Ectodermal cell (in vitro differentiated cells): ENCODE data around the gene SLC12A3.

Experiments used
- H3K27ac ChIP-seq: 2 replicates; pipeline ENCODE4 v1.7.0; 2013; ENCODE audit warnings: mild to moderate bottlenecking, low read depth, low read length; ENCODE audit not compliant: insufficient read depth, poor library complexity, severe bottlenecking
- H3K27me3 ChIP-seq: 2 replicates; pipeline ENCODE4 v1.7.0; 2013; ENCODE audit warnings: mild to moderate bottlenecking, low read length; ENCODE audit not compliant: insufficient read depth, control insufficient read depth, poor library complexity, severe bottlenecking
- H3K36me3 ChIP-seq: one replicate; pipeline ENCODE4 v1.7.0; 2013; ENCODE audit warnings: low read length; ENCODE audit not compliant: control insufficient read depth, insufficient read depth
- H3K4me1 ChIP-seq: one replicate; pipeline ENCODE4 v1.7.0; 2013; ENCODE audit warnings: low read length; ENCODE audit not compliant: control insufficient read depth, insufficient read depth
- H3K4me3 ChIP-seq: 2 replicates; pipeline ENCODE4 v1.7.0; 2013; ENCODE audit warnings: low read depth, low read length, control low read depth; ENCODE audit not compliant: insufficient read depth
- H3K9me3 ChIP-seq: 2 replicates; pipeline ENCODE4 v1.7.0; 2013; ENCODE audit warnings: mild to moderate bottlenecking, low read length, moderate library complexity; ENCODE audit not compliant: control insufficient read depth
- WGBS, 2 experiments: methylation state at CpG; one replicate each; pipeline ENCODE4 v1.1.7; 2013; ENCODE audit warnings: missing lambda C conversion rate in 2 of 2; 5-methylcytosine and 5-hydroxymethylcytosine counted together

SLC12A3 gene

DNA sequence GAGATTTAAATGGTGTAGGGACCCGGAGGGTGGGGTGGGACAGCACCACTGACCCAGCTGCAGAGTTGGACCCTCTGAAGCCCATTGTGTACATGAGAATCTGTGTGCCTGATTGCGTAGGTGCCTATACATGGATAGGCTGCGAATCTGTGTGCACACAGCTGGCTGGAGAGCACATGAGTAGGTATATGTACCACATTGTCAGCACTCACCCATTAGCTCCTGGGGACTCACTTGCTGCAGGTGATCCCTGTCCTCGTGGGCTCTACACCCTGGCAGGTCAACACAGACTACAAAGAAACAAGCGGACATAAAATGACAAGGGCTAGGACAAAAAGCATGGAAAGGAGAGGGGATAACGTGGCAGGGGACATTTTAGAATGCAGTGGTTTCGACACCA lies 85.4 kb downstream of the SLC12A3 start:
- Histone ChIP-seq H3K27ac (no peak overlapping the region), H3K27me3 (no peaks in the 10 kb centered on the region), H3K9me3 (no peaks in the 10 kb centered on the region), H3K4me1 (no peaks in the 10 kb centered on the region), H3K36me3 (no peaks in the 10 kb centered on the region), H3K4me3 (no peak overlapping the region)
- 89 to 94% methylated on average over 7 of the region's 7 CpGs for WGBS, 2 experiments

DNA sequence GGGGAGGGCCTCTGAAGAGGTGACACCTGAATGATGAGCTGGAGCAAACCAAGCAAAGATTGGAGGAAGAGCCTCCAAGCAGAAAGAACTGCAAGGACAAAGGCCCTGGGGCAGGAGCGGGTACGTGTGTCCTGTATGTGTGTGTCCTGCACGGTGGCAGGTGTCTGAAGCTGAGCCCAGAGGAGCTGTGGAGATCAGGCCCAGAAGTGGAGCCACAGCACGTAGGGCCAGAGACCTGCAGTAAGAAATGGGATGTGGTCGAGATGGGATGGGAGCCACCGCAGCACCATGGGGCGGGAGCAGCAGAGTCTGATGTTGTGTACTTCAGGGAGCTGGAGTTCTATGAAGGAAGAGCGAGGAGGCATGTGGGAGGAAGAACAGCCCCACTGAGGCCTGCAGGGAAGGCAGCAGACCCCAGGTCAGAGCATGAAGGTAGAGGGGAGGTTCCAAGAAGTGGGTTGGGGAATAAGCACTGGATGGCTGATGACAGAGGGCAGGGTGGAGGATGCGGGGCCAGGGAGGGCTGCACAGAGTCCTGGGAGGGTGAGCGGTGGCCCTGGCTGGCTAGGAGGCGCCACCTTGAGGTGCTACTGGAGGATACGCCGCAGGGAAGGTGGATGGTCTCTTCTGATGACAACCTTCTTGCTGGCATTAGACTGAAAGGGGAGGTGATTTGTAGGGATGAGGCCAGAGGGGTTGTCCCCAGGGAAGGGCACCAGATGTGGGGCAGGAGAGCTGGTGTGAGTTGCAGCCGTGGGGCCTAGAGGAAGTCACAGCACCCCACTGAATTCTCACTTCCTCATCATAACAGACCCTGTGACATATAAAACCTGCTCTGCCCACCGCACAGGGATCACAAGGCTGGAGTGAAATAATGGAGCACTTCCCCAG lies 86.1 kb downstream of the SLC12A3 start:
- H3K36me3 ChIP-seq: no peaks in the 10 kb centered on the region
- H3K4me3 ChIP-seq: no peak overlapping the region
- no peak overlapping the region for H3K27ac ChIP-seq
- H3K4me1 ChIP-seq: no peaks in the 10 kb centered on the region
- WGBS, 2 experiments: 72 to 76% methylated on average over 15 of the region's 15 CpGs
- H3K9me3 ChIP-seq: no peaks in the 10 kb centered on the region
- H3K27me3 ChIP-seq: no peaks in the 10 kb centered on the region

DNA sequence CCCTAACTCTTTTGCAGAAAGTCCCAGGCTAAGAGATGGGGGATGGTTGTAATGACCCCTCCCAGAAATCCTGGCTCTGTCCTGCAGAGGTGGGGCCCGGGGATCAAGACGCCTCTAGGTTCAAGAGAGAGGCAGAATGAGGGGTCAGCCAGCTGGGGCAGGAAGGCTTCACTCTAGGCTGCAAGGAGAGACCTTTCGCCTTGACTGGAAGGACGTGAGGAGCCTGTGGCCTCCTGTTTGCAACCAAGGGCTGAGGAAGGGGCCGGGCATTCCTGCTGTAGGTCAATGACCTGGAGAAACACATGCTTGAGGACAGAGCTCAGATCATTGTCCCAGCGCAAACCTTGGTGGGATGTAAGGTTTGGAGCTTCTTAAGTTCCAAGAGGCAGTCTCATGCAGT lies 88.0 kb downstream of the SLC12A3 start:
- no peak overlapping the region for H3K4me3 ChIP-seq
- WGBS, 2 experiments: 82 to 87% methylated on average over 6 of the region's 6 CpGs
- H3K36me3 ChIP-seq: no peaks in the 10 kb centered on the region
- no peaks in the 10 kb centered on the region for H3K4me1 ChIP-seq
- H3K9me3 ChIP-seq: no peaks in the 10 kb centered on the region
- H3K27me3 ChIP-seq: no peaks in the 10 kb centered on the region
- H3K27ac ChIP-seq: no peak overlapping the region

DNA sequence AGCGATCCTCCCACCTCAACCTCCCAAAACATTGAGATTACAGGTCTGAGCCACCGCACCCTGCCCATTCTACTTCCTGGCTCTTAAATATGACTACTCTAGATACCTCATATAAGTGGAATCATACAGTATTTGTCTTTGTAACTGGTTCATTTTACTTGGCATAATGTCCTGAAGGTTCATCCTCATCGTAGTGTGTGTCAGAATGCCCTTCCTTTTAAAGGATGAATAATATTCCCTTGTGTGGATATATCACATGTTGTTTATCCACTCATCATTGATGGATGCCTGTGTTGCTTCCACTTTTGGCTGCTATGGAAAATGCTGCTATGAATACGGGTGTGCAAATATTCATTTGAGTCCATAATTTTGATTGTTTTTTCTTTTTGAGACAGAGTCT lies 91.1 kb downstream of the SLC12A3 start:
- no peak overlapping the region for H3K4me3 ChIP-seq

DNA sequence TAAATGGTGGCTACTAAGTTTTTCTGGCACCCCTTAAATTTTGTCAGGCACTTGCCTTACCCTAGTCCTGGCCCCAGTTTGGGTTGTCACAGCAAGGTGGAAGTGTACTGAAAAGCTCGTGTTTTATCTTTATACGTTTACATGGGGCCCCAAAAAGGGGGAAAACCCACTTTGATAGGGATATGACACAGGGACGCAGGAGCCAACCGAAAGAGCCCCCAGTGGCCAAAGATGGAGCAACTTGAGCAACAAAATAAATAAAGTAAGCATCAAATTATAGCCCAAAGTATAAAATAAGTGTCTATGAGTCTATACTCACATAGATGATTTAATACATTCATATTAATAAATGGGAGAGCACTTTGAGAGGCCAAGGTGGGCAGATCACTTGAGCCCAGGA lies 91.7 kb downstream of the SLC12A3 start:
- WGBS, 2 experiments: 81 to 85% methylated on average over 4 of the region's 4 CpGs
- Histone ChIP-seq H3K4me3 (no peak overlapping the region), H3K4me1 (no peaks in the 10 kb centered on the region), H3K36me3 (no peaks in the 10 kb centered on the region), H3K9me3 (no peaks in the 10 kb centered on the region), H3K27me3 (no peaks in the 10 kb centered on the region), H3K27ac (no peak overlapping the region)

More for the DNA sequence above, 91.1 kb downstream of the SLC12A3 start:
- no peaks in the 10 kb centered on the region for H3K9me3 ChIP-seq
- 93 to 94% methylated on average over 4 of the region's 4 CpGs for WGBS, 2 experiments
- H3K27ac ChIP-seq: no peak overlapping the region
- H3K36me3 ChIP-seq: no peaks in the 10 kb centered on the region
- no peaks in the 10 kb centered on the region for H3K27me3 ChIP-seq
- no peaks in the 10 kb centered on the region for H3K4me1 ChIP-seq

DNA sequence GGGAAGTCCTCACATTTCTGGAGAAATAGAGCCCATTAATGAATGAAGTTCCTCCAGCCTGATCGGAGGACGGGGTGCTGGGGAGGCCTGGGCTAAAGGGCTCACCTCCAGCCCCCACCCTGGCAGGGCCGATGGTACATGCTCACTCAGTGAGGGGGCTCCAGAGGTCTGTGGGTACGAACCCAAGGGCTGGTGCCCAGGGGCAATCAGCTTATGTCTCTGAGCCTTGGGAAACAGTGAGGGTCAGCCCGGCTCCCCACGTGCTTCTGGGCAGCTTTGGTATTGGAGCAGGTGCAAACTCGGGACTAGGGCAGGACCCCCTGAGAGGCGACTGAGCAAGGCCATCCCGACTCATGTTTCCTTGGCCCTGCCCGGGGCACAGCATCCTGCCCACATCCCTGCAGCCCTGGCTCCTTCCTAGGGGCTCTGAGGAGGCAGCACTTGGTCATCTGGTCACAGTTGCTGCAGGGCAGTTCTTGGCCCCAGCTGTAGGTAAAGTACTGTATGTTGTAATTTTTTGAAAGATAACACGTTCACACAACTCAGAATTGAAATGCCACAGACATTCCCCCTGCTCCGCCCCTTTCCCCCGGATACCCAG lies 95.8 kb downstream of the SLC12A3 start:
- H3K27ac ChIP-seq: no peak overlapping the region
- 82 to 87% methylated on average over 12 to 13 of the region's 13 CpGs for WGBS, 2 experiments
- H3K4me1 ChIP-seq: no peaks in the 10 kb centered on the region
- no peaks in the 10 kb centered on the region for H3K9me3 ChIP-seq
- H3K4me3 ChIP-seq: no peak overlapping the region
- H3K36me3 ChIP-seq: no peaks in the 10 kb centered on the region
- no peaks in the 10 kb centered on the region for H3K27me3 ChIP-seq

DNA sequence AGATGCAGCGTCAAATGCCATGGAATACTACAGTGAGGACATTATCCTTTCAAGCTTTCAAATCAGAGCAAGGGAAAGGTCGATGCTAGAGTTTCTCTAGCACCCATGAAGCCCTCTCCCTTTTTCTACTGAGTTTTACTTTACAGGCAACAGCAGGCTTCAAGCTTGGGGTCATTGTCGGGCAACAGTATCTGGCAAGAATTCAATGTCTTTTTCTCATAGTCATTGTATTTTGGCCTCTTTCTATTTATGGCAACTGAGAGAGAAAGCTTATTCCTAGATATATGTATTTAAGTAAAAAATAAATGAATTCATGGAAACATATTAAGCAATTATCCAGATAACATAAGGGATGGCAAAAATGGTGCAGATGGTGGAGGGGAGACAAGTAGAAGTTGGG lies 96.4 kb downstream of the SLC12A3 start:
- H3K27ac ChIP-seq: no peak overlapping the region
- H3K4me3 ChIP-seq: no peak overlapping the region
- no peaks in the 10 kb centered on the region for H3K9me3 ChIP-seq
- H3K4me1 ChIP-seq: no peaks in the 10 kb centered on the region
- no peaks in the 10 kb centered on the region for H3K36me3 ChIP-seq
- 92 to 96% methylated on average over 3 of the region's 3 CpGs for WGBS, 2 experiments
- no peaks in the 10 kb centered on the region for H3K27me3 ChIP-seq

DNA sequence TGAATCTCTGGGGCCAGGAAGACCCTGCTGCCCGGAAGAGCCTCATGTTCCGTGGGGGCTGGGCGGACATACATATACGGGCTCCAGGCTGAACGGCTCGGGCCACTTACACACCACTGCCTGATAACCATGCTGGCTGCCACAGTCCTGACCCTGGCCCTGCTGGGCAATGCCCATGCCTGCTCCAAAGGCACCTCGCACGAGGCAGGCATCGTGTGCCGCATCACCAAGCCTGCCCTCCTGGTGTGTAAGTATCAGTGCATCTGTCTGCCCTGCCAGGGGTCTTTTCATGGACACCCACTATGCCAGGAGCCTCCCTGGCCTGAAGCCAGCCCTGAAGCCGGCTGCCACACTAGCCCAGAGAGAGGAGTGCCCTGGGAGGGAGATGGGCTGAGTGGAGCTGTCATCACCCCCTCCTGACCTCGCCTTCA lies 96.9 kb downstream of the SLC12A3 start, which contains the start of gene CETP:
TSS of gene CETP (plus strand) at position 100 of the 431 bp plus-strand sequence. CDS start at position 130, 30 bp downstream.
- H3K4me1 ChIP-seq: no peaks in the 10 kb centered on the region
- H3K27me3 ChIP-seq: no peaks in the 10 kb centered on the region
- no peak within 1 kb of the TSS for H3K4me3 ChIP-seq
- no peaks in the 10 kb centered on the region for H3K9me3 ChIP-seq
- H3K36me3 ChIP-seq: no peaks in the 10 kb centered on the region
- no peak within 1 kb of the TSS for H3K27ac ChIP-seq
- 94% methylated on average over 12 of the region's 12 CpGs for WGBS, 2 experiments

DNA sequence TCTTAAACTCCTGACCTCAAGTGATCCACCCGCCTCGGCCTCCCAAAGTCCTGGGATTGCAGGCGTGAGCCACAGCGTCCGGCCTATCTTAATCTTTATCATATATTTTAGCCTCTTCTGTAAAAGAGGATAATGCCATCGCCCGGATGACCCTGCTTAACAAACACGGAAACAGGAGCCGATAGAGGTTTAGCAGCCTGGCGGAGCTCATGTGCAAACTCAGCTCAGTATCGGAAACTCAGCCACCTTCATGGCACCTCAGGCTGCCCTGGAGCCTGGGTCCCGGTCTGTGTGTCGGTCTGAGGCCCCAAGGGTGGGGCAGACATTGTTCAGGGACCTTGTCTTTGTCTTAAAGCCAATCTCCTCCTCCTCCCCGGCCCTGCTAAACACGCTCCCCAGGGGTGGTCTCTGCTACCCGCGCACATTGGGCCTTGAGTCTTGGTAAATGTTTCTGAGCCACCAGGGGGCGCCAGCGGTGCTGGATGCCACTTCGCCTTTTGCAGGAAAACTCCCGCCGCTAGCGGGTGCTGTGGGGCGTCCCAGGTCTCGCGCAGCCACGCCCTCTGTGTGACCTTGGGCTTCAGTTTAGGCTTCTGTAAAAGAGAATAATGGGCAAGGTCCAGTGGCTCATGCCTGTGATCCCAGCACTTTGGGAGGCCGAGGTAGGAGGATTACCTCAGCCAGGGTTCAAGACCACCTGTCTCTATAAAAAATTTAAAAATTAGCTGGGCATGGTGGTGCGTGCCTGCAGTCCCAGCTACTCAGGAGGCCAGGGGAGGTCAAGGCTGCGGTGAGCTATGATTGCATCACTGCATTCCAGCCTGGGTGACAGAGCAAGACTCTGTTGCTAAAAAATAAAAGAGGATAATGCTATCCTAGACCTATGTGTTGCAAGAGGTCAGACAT lies 99.5 kb downstream of the SLC12A3 start:
- H3K4me3 ChIP-seq: no peak overlapping the region
- H3K36me3 ChIP-seq: no peaks in the 10 kb centered on the region
- no peaks in the 10 kb centered on the region for H3K27me3 ChIP-seq
- H3K4me1 ChIP-seq: no peaks in the 10 kb centered on the region
- no peak overlapping the region for H3K27ac ChIP-seq
- H3K9me3 ChIP-seq: no peaks in the 10 kb centered on the region
- 44 to 46% methylated on average over 30 of the region's 30 CpGs for WGBS, 2 experiments
